Type B pancreatic cell (in vitro differentiated cells): ENCODE data around the gene IL6R. TPM values are rescaled to one million over a fixed set of nuclear protein-coding genes. Genes with fewer than 3 reads are reported as not detected.

Source experiments
- DNase-seq: peaks from one replicate; pipeline ENCODE4 v3.0.0; 2021; ENCODE audit warnings: mixed read lengths; ENCODE audit not compliant: unreplicated experiment; ENCODE audit errors: extremely low spot score
- H3K27ac Mint-ChIP-seq: 2 replicates; pipeline ENCODE4 v1.8.0; 2021; ENCODE audit warnings: mild to moderate bottlenecking, mixed read lengths
- H3K27me3 Mint-ChIP-seq: 2 replicates; pipeline ENCODE4 v1.8.0; 2021; ENCODE audit warnings: mixed read lengths
- H3K36me3 Mint-ChIP-seq: 2 replicates; pipeline ENCODE4 v1.8.0; 2021; ENCODE audit warnings: mixed read lengths
- H3K4me1 Mint-ChIP-seq: one replicate; pipeline ENCODE4 v1.8.0; 2021; ENCODE audit warnings: mixed read lengths; ENCODE audit not compliant: unreplicated experiment
- H3K4me3 Mint-ChIP-seq: 2 replicates; pipeline ENCODE4 v1.8.0; 2021; ENCODE audit warnings: mild to moderate bottlenecking, mixed read lengths
- H3K9me3 Mint-ChIP-seq: 2 replicates; pipeline ENCODE4 v1.8.0; 2021; ENCODE audit warnings: mixed read lengths
- CTCF ChIP-seq: fragments of 200-600 bp; sonication (generic); conservative IDR thresholded peaks from 2 replicates; pipeline ENCODE4 v1.5.0; 2021; ENCODE audit warnings: antibody characterized with exemption, mild to moderate bottlenecking
- total RNA-seq: library from RNA; stranded (reverse); gene quantifications from 2 replicates; pipeline ENCODE4 v1.2.1, GENCODE V29; 2021; ENCODE audit warnings: low replicate concordance

IL6R gene
- total RNA-seq, 1 donor from 2014 or later, result 12.5 TPM

- H3K36me3 Mint-ChIP-seq, result no peaks in the 10 kb centered on the region
- H3K27me3 Mint-ChIP-seq, result peaks cover 76% of the 10 kb centered on the region
- no peaks in the 10 kb centered on the region for H3K4me1 Mint-ChIP-seq
- H3K9me3 Mint-ChIP-seq, result no peaks in the 10 kb centered on the region
- no peak for DNase-seq
- no peak overlapping the region for H3K27ac Mint-ChIP-seq
- peak overlapping the region; percentile 71 for H3K4me3 Mint-ChIP-seq
- no peak for TF ChIP-seq CTCF
Observed at GRCh38 chr1:154501423-154502065, 96.4 kb downstream of the IL6R start.

GRCh38 chr1:154502066-154502743 is 97.1 kb downstream of the IL6R start, which contains the start of the genes SHE and TDRD10:
Gene SHE (minus strand): TSS chr1:154502412. CDS start chr1:154502026, 386 bp downstream.
Gene TDRD10 (plus strand): TSS chr1:154502219. CDS start chr1:154506904, 4,685 bp downstream.
- peak within 1 kb of the TSS; percentile 71 for H3K4me3 Mint-ChIP-seq
- H3K27me3 Mint-ChIP-seq, result peaks cover 77% of the 10 kb centered on the region
- H3K4me1 Mint-ChIP-seq, result no peaks in the 10 kb centered on the region
- TF ChIP-seq CTCF, result no peak
- H3K36me3 Mint-ChIP-seq, result no peaks in the 10 kb centered on the region
- DNase-seq, result no peak
- H3K27ac Mint-ChIP-seq, result no peak within 1 kb of the TSS
- H3K9me3 Mint-ChIP-seq, result no peaks in the 10 kb centered on the region

- no peak for TF ChIP-seq CTCF
- DNase-seq, result no peak
- peaks cover 82% of the 10 kb centered on the region for H3K27me3 Mint-ChIP-seq
- no peaks in the 10 kb centered on the region for H3K9me3 Mint-ChIP-seq
- no peak overlapping the region for H3K27ac Mint-ChIP-seq
- peak overlapping the region; percentile 59 for H3K4me3 Mint-ChIP-seq
- no peaks in the 10 kb centered on the region for H3K4me1 Mint-ChIP-seq
- H3K36me3 Mint-ChIP-seq, result no peaks in the 10 kb centered on the region
Observed at GRCh38 chr1:154502744-154503115, 97.6 kb downstream of the IL6R start.

DNA sequence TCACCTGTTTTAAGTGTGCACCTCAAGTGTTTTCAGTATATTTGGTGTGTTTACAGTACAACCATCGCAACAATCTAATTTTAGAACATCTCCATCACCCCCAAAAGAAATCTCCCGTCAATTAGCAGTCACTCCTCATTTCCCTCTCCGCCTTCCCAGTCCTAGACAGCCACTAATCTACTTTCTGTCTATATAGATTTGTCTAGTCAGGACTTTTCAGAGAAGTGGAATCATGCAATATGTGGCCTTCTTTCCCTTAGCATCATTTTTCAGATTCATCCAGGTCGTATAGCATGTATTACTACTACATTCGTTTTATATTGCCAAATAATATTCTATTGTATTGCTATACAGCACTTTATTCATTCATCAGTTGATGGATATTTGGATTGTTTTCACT is 98.8 kb downstream of the IL6R start:
- Mint-ChIP-seq H3K4me3 (peak overlapping the region; percentile 59), H3K4me1 (no peaks in the 10 kb centered on the region), H3K36me3 (no peaks in the 10 kb centered on the region), H3K27ac (no peak overlapping the region), H3K9me3 (no peaks in the 10 kb centered on the region), H3K27me3 (peaks cover 86% of the 10 kb centered on the region)
- TF ChIP-seq CTCF, result no peak
- DNase-seq, result no peak

- Mint-ChIP-seq H3K9me3 (no peaks in the 10 kb centered on the region), H3K4me3 (no peak overlapping the region), H3K36me3 (no peaks in the 10 kb centered on the region), H3K27ac (no peak overlapping the region), H3K4me1 (no peaks in the 10 kb centered on the region), H3K27me3 (peaks cover 54% of the 10 kb centered on the region)
- no peak for DNase-seq
- TF ChIP-seq CTCF, result no peak
Observed at GRCh38 chr1:154512760-154513159, 107.6 kb downstream of the IL6R start.
